ENCODE data around the gene LNP1.
A peak's percentile ranks its signal among the peaks of the same experiment; 100 is the strongest.
"Not testable (repeated sequence)": the region's sequence is repeated elsewhere in the genome, so short reads cannot be mapped to it uniquely, and the experiment has no call there.

LNP1 gene

GRCh38 chr3:100437721-100438622 lies 36.6 kb downstream of the LNP1 start:
- no peak for DNase-seq

GRCh38 chr3:100438623-100438974 lies 37.3 kb downstream of the LNP1 start:
- no peak for DNase-seq

- no peak for DNase-seq
These were observed 39.6 kb downstream of the LNP1 start for GRCh38 chr3:100440895-100441294.

- no peak for DNase-seq
These were observed 42.4 kb downstream of the LNP1 start for GRCh38 chr3:100443690-100444089.

- DNase-seq, result not testable (repeated sequence)
These were observed 45.7 kb downstream of the LNP1 start for GRCh38 chr3:100447067-100447466.

DNA sequence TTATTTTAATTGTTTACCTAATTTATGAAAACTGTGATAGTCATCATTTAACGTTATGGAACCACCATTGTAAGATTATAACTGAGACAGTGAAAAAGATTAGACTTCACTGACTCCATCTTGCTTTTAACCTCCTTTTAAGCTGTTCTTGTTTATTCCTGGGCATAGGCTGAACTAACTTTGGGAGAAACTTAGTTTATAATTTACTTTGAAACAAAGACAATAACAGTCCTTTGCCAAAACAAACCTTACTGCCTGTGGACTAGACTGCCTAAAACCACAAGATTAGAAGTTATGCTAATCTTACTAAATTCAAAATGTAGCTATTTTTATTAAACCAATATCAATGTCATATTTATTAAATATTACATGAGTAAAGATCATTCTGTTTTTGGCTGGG lies 46.7 kb downstream of the LNP1 start:
- no peak for DNase-seq

- DNase-seq, result no peak
These were observed 47.9 kb downstream of the LNP1 start for GRCh38 chr3:100449214-100449613.

DNA sequence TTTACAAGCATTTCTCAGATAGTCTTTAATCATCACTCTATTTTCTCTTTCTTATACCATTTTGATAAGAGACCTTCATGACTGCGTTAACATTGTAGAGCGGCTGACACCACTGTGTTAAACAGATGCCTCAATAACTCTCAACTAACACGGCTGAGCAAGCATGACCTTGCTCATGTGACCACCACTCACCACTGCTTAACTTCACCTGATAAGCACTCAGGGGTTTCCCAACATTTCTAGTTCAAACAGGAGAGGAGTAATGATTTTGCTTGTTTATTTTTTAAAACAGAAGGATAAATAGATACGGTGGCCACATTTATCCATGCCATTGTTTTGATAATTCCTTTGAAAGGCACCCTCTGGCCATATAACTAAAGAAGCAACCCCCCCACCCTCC lies 53.3 kb downstream of the LNP1 start:
- peak; percentile 20 for DNase-seq

DNA sequence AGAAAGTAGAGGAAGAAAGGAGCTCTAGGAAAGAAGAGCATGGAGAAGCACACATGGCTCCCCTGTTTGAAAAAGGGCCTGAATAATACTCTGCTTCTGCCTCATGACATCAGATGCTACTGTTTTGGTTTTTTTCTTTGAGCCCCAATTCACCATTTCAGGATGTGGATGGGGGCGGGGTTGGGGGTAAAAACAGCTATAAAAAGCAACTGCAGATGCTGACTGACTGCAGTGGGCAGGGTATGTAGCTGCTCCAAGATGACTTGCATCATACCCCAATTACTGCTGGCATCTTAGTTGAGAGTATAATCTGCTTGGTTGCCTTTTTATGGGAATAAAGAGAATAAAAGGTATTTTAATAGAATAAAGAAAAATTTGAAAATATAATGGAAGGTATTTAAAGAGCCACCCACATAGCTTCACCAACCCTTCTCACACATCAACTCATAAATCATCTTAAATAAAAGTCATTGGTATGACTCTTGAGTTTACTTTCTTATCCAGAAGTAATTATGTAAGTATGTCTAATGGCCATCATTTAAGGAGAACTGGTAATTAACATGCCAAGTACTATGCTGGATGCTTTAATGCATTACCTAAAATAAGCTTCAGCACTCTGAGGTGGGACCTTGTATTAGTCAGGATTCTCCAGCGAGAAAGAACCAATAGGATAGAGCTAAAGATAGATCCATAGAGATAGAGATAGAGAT lies 54.7 kb downstream of the LNP1 start:
- DNase-seq, result no peak

- no peak for DNase-seq
These were observed 55.4 kb downstream of the LNP1 start for GRCh38 chr3:100456745-100457144.

DNA sequence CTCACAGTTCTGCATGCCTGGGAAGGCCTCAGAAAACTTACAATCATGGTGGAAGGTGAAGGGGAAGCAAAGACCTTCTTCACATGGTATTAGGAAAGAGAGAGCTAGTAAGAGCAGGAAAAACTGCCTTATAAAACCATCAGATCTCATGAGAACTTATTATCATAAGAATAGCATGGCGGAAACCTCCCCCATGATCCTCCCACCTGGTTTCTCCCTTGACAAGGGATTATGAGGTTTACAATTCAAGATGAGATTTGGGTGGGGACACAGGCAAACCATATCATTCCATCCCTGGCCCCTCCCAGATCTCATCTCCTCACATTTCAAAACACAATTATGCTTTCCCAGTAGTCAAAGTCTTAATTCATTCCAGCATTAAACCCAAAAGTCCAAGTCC lies 56.5 kb downstream of the LNP1 start:
- no peak for DNase-seq

DNA sequence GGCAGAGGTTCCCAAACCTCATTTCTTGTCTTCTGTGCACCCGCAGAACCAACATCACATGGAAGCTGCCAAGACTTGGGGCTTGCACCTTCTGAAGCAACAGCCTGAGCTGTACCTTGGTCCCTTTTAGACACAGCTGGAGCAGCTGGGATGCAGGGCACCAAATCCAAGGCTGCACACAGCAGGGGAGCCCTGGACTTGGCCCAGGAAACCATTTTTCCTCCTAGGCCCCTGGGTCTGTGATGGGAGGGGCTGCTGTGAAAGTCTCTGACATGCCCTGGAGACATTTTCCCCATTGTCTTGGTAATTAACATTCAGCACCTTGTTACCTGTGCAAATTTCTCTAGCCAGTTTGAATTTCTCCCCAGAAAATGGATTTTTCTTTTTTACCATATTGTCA lies 57.5 kb downstream of the LNP1 start:
- no peak for DNase-seq

DNA sequence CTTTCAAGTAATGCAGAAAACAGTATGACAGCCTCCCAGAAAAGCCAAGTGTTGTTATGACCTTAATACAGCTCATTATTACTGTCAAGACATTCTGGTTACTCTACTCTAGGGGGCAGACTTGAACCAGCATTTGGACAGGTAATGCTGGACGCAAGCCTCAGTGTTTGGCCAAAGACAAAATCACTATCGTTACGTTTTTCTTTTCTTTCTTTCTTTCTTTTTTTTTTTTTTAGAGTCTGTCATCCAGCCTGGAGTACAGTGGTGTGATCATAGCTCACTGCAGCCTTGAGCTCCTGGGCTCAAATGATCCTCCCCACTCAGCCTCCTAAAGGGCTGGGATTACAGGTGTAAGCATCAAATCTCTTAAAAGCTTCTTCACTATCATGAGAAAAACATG lies 61.7 kb downstream of the LNP1 start:
- peak; percentile 51 for DNase-seq

GRCh38 chr3:100463646-100464155 lies 62.4 kb downstream of the LNP1 start:
- no peak for DNase-seq

- DNase-seq, result no peak
These were observed 64.8 kb downstream of the LNP1 start for GRCh38 chr3:100465892-100466777.

GRCh38 chr3:100467133-100467532 lies 65.8 kb downstream of the LNP1 start:
- DNase-seq, result no peak

DNA sequence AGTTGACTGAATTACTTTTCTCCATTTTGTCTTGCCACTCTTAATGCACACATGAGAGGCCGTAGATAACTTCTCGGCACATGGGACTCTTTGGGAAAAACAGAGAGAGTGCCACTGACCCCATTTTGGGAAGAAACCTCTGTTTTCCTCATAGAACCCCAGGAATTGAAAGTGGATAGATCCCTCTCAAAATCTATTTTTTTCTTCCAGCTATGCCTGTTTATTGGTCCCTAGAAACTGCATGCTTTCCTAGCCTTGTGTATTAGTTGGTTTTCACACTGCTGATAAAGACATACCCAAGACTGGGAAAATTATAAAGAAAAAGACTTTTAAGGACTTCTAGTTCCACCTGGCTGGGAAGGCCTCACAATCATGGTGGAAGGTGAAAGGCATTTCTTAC lies 67.3 kb downstream of the LNP1 start:
- DNase-seq, result no peak

- no peak for DNase-seq
These were observed 69.6 kb downstream of the LNP1 start for GRCh38 chr3:100470951-100471350.

DNA sequence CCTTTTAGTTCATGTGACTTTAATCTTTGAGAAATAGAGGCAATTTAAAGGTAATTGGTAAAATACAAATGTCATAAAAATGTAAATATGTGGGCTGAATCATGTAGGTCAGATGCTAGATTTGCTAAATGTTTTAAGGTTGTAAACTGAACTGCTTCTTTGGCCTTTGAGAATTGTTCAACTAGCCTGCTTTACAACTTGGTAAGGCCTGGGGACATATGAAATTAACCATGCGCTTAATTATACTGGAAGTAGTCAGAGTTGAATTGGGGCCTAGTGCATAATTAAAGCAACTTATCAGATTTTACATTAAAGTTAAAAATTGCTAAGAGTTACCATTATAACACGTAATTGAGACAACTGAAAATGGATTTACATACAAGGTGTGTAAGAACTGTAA lies 70.1 kb downstream of the LNP1 start:
- DNase-seq, result no peak

- not testable (repeated sequence) for DNase-seq
These were observed 76.6 kb downstream of the LNP1 start for GRCh38 chr3:100477851-100478360.

DNA sequence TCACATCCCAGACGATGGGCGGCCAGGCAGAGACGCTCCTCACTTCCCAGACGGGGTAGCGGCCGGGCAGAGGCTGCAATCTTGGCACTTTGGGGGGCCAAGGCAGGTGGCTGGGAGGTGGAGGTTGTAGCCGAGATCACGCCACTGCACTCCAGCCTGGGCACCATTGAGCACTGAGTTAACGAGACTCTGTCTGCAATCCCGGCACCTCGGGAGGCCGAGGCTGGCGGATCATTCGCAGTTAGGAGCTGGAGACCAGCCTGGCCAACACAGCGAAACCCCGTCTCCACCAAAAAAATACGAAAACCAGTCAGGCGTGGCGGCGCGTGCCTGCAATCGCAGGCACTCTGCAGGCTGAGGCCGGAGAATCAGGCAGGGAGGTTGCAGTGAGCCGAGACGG lies 77.2 kb downstream of the LNP1 start:
- DNase-seq, result not testable (repeated sequence)

DNA sequence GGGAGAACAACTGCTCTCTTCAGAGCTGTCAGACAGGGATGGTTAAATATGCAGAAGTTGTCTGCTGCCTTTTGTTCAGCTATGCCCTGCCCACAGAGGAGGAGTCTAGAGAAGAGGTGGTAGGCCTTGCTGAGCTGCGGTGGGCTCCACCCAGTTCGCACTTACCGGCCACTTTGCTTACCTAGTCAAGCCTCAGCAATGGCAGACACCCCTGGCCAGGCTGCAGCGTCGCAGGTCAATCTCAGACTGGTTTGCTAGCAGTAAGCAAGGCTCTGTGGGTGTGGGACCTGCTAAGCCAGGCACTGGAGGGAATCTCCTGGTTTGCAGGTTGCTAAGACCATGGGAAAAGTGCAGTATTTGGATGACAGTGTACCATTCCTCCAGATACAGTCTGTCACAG lies 78.7 kb downstream of the LNP1 start:
- no peak for DNase-seq

- no peak for DNase-seq
These were observed 80.8 kb downstream of the LNP1 start for GRCh38 chr3:100482176-100482575.

Data from DMS79 treated with DMSO at 0.1 percent for 48 hours (cell line).